OCI-LY7 (cell line): ENCODE data around the gene ZNRF4. TPM values are rescaled to one million over a fixed set of nuclear protein-coding genes. Genes with fewer than 3 reads are reported as not detected.

Experiments
- BruUV-seq: library from RNA; stranded (reverse); fragments of 400-500 nt; replicated peaks from 2 replicates; lab custom pipeline; 2021; lab: Mats Ljungman, UMichigan
- CTCF ChIA-PET: fragments of 300-600 bp; sonication (Branson Sonifier 250); formaldehyde crosslinking; loops from one replicate; lab custom pipeline; 2022; ENCODE audit warnings: antibody characterized with exemption; ENCODE audit not compliant: unreplicated experiment; lab: Charles Lee
- POLR2A ChIA-PET: fragments of 300-600 bp; sonication (Branson Sonifier 250); formaldehyde crosslinking; loops from one replicate; lab custom pipeline; 2022; ENCODE audit warnings: antibody characterized with exemption; lab: Charles Lee
- DNase-seq: peaks from one replicate; pipeline ENCODE4 v3.0.0-alpha.2; 2015; ENCODE audit warnings: low spot score
- H2AFZ ChIP-seq: fragments of 200-600 bp; sonication (generic), shearing (Covaris generic); 2 replicates; pipeline ENCODE4 v1.6.1; 2014; ENCODE audit warnings: mild to moderate bottlenecking, antibody characterized with exemption, low read length, moderate library complexity
- H3K27ac ChIP-seq: fragments of 200-600 bp; sonication (generic); 2 replicates; pipeline ENCODE4 v1.5.1; 2014; ENCODE audit warnings: mixed run types, low read depth, mild to moderate bottlenecking, moderate library complexity, low read length, inconsistent platforms; ENCODE audit not compliant: poor library complexity, severe bottlenecking
- H3K36me3 ChIP-seq: fragments of 200-600 bp; sonication (generic); 2 replicates; pipeline ENCODE4 v1.6.1; 2014; ENCODE audit warnings: mild to moderate bottlenecking, antibody characterized with exemption, low read length, moderate library complexity, mixed read lengths; ENCODE audit not compliant: insufficient read depth
- H3K4me1 ChIP-seq: fragments of 200-600 bp; sonication (generic); 2 replicates; pipeline ENCODE4 v1.5.1; 2014; ENCODE audit warnings: mild to moderate bottlenecking, low read length; ENCODE audit not compliant: insufficient read depth, poor library complexity, severe bottlenecking
- H3K4me2 ChIP-seq: fragments of 200-600 bp; sonication (generic); 2 replicates; pipeline ENCODE4 v1.6.1; 2014; ENCODE audit warnings: mild to moderate bottlenecking, low read length
- H3K4me3 ChIP-seq: fragments of 200-600 bp; sonication (generic); 2 replicates; pipeline ENCODE4 v1.5.1; 2014; ENCODE audit warnings: mild to moderate bottlenecking, low read depth, low read length; ENCODE audit not compliant: poor library complexity, severe bottlenecking
- H3K79me2 ChIP-seq: fragments of 200-600 bp; sonication (generic); 2 replicates; pipeline ENCODE4 v1.6.1; 2016; ENCODE audit warnings: low read depth, mild to moderate bottlenecking, low read length, moderate library complexity, mixed read lengths; ENCODE audit not compliant: insufficient read depth
- H3K9me2 ChIP-seq: fragments of 200-600 bp; sonication (generic); 2 replicates; pipeline ENCODE4 v1.6.1; 2016; ENCODE audit warnings: mild to moderate bottlenecking, low read length, mixed read lengths; ENCODE audit not compliant: insufficient read depth
- H3K9me3 ChIP-seq: fragments of 200-600 bp; sonication (generic); 2 replicates; pipeline ENCODE4 v1.6.1; 2014; ENCODE audit warnings: mild to moderate bottlenecking, mixed run types, low read length, mixed read lengths
- H4K20me1 ChIP-seq: fragments of 200-600 bp; sonication (generic); 2 replicates; pipeline ENCODE4 v1.6.1; 2014; ENCODE audit warnings: mild to moderate bottlenecking, antibody characterized with exemption, low read length, moderate library complexity, mixed read lengths; ENCODE audit not compliant: insufficient read depth
- CTCF ChIP-seq: fragments of 200-600 bp; sonication (generic); conservative IDR thresholded peaks from 2 replicates; pipeline ENCODE4 v1.5.1; 2014; ENCODE audit warnings: mild to moderate bottlenecking, antibody characterized with exemption, low read length, moderate library complexity, mixed read lengths
- EZH2phosphoT487 ChIP-seq: fragments of 200-600 bp; sonication (generic); IDR thresholded peaks from 2 replicates; pipeline ENCODE4 v1.6.1; 2018; ENCODE audit warnings: low read depth, borderline replicate concordance, mild to moderate bottlenecking, mixed run types, antibody characterized with exemption, low read length, moderate library complexity, mixed read lengths
- intact Hi-C: fragments of 100-400 bp; cut with micrococcal nuclease; formaldehyde crosslinking; loops from one replicate; pipeline ENCODE4 v1.10.0; 2022; ENCODE audit not compliant: unreplicated experiment
- total RNA-seq, 2 experiments: library from RNA; depleted of rRNA in 1 of 2; stranded (reverse); fragments of >200 nt in 1 of 2; shearing (Covaris generic) in 1 of 2; gene quantifications; 2 replicates each; pipeline ENCODE4 v1.2.3, GENCODE V29; 2014 to 2022

The ZNRF4 gene
- total RNA-seq, 2 experiments from 2014 or later: not detected

DNA sequence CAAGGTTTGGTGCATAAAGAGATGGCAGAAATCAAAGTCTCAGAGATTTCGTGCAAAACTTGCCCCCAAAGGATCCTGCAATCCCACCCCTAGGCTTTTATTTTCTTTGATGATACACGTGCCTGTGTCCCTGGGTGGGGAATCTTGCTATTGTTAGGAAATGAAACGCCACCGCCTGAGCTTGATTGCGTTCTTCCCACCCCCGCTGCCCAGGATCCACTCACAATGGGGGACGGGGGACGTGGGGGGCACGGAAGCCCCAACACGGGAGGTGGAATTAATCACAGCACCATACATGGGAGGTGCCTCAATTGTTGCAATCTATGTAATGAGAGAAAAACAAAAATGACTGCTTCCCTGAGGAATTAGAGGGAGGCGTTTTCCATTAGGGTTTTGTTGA is 39.6 kb downstream of the ZNRF4 start:
- intact Hi-C loops: no loop called here
- ChIA-PET POLR2A (interaction anchor here (0.6 kb wide), 1 partner anchor 79 kb away, joined by 5 read pairs; no protein-coding TSS in a partner anchor), CTCF (no interaction called here)

DNA sequence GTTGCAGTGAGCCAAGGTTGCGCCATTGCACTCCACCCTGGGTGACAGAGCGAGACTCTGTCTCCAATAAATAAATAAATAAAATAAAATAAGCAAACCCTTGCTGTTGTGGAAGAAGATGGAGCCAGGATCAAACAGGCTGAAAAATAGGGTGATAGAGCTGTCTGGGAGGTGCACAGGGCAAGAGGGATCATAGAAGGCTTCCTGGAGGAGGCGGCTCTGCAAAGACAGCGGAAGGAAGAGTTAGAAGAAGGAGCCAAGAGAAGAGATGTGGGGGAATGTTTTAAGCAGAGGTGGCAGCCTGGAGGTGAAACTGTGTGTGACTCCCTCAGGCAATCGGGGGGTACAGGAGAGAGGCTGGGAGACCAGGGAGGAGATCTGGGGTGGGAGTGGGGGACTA is 40.6 kb downstream of the ZNRF4 start:
- BruUV-seq: no TSS peak
- ChIA-PET POLR2A (no interaction called here), CTCF (no interaction called here)
- H3K79me2 ChIP-seq: no peaks in the 10 kb centered on the region
- no peaks in the 10 kb centered on the region for H3K9me3 ChIP-seq
- no peaks in the 10 kb centered on the region for H3K36me3 ChIP-seq
- intact Hi-C loops: no loop called here
- no peaks in the 10 kb centered on the region for H4K20me1 ChIP-seq
- H3K9me2 ChIP-seq: no peaks in the 10 kb centered on the region
- no peak overlapping the region for H2AFZ ChIP-seq
- no peaks in the 10 kb centered on the region for H3K4me1 ChIP-seq
- no peak for DNase-seq
- no peak for TF ChIP-seq CTCF
- no peak for TF ChIP-seq EZH2phosphoT487
- no peak overlapping the region for H3K4me3 ChIP-seq
- H3K4me2 ChIP-seq: no peak overlapping the region
- no peak overlapping the region for H3K27ac ChIP-seq

More for the DNA sequence above, 39.6 kb downstream of the ZNRF4 start:
- Histone ChIP-seq H3K4me3 (no peak overlapping the region), H3K9me2 (no peaks in the 10 kb centered on the region), H3K4me1 (no peaks in the 10 kb centered on the region), H3K9me3 (no peaks in the 10 kb centered on the region), H3K79me2 (no peaks in the 10 kb centered on the region), H3K36me3 (no peaks in the 10 kb centered on the region), H3K4me2 (no peak overlapping the region), H2AFZ (no peak overlapping the region), H3K27ac (no peak overlapping the region), H4K20me1 (no peaks in the 10 kb centered on the region)
- TF ChIP-seq EZH2phosphoT487 (no peak), CTCF (no peak)
- no peak for DNase-seq
- BruUV-seq: no TSS peak

GRCh38 chr19:5497297-5497696 is 42.1 kb downstream of the ZNRF4 start:
- Histone ChIP-seq H3K27ac (no peak overlapping the region), H2AFZ (no peak overlapping the region), H3K4me2 (no peak overlapping the region), H4K20me1 (no peaks in the 10 kb centered on the region), H3K4me1 (no peaks in the 10 kb centered on the region), H3K9me2 (no peaks in the 10 kb centered on the region), H3K4me3 (no peak overlapping the region), H3K9me3 (no peaks in the 10 kb centered on the region), H3K79me2 (no peaks in the 10 kb centered on the region), H3K36me3 (no peaks in the 10 kb centered on the region)
- POLR2A ChIA-PET: no interaction called here
- CTCF ChIA-PET: no interaction called here
- no TSS peak for BruUV-seq
- intact Hi-C loops: no loop called here
- DNase-seq: no peak
- TF ChIP-seq CTCF: no peak
- no peak for TF ChIP-seq EZH2phosphoT487
